Vagina (tissue), 2 donors: Measurements from ENCODE around the gene RAB4A.

Experiments used
- CTCF ChIP-seq, 3 experiments: fragments of 450-650 bp in 2 of 3; fragments of 200-600 bp in 1 of 3; sonication (generic) in 1 of 3; IDR thresholded peaks; one replicate each; pipeline ENCODE4 v1.5.1; 2017 to 2019; ENCODE audit warnings: antibody characterized with exemption in 3 of 3, mild to moderate bottlenecking in 2 of 3, moderate library complexity in 2 of 3
- POLR2AphosphoS5 ChIP-seq, 2 donors: sonication (generic); formaldehyde crosslinking; IDR thresholded peaks; one replicate each; pipeline ENCODE4 v1.9.0; 2017; ENCODE audit warnings: antibody characterized with exemption in 2 of 2, mild to moderate bottlenecking in 2 of 2, low read depth in 1 of 2; ENCODE audit not compliant: insufficient read depth in 1 of 2

- no peak for TF ChIP-seq CTCF (IDR thresholded peaks at IDR 0.05)
- TF ChIP-seq POLR2AphosphoS5 (IDR thresholded peaks at IDR 0.05; ENCODE audit: insufficient read depth in 1 of 2, low read depth in 1 of 2): peak in 1 of 2 donors; percentile 74
Measured at GRCh38 chr1:229229721-229230139, 41.2 kb upstream of the RAB4A start.
